AG04450 (cell line): Measurements from ENCODE around the gene PGLYRP2. TPM values are rescaled to one million over a fixed set of nuclear protein-coding genes. Genes with fewer than 3 reads are reported as not detected.

ENCODE experiments used
- CTCF ChIA-PET: fragments of 300-600, 350-600 bp; formaldehyde crosslinking; extraction: SDS; loops from one replicate; lab custom pipeline; 2022; ENCODE audit warnings: antibody characterized with exemption, inconsistent platforms; lab: Charles Lee
- POLR2A ChIA-PET: fragments of 350-600 bp; formaldehyde crosslinking; extraction: SDS; loops from one replicate; lab custom pipeline; 2021; ENCODE audit warnings: antibody characterized with exemption, inconsistent platforms; lab: Yijun Ruan, JAX
- DNase-seq: peaks from one replicate; pipeline ENCODE4 v3.0.0-alpha.2; 2011; ENCODE audit warnings: low read depth, low spot score
- H3K27ac ChIP-seq: one replicate; pipeline ENCODE4 v1.5.1; 2012; ENCODE audit warnings: low read depth, low read length, control low read depth
- H3K27me3 ChIP-seq: one replicate; pipeline ENCODE4 v1.6.0; 2012; ENCODE audit warnings: low read length; ENCODE audit not compliant: control insufficient read depth, insufficient read depth
- H3K4me3 ChIP-seq: 2 replicates; pipeline ENCODE4 v1.5.1; 2011; ENCODE audit warnings: mild to moderate bottlenecking, low read depth, low read length, control low read depth
- H3K9me3 ChIP-seq: 2 replicates; pipeline ENCODE4 v1.5.1; 2012; ENCODE audit warnings: low read length; ENCODE audit not compliant: control insufficient read depth, insufficient read depth
- polyA plus RNA-seq: library from polyadenylated mRNA; depleted of rRNA; stranded (reverse); fragments of >200 nt; gene quantifications from 2 replicates; pipeline ENCODE4 v1.2.3, GENCODE V29; 2011
- TF ChIP-seq, protein P1 (sequence below): IDR thresholded peaks from 2 replicates; pipeline ENCODE4 v1.5.1; 2011; ENCODE audit warnings: low read depth, low read length, control low read depth, inconsistent platforms

The PGLYRP2 gene
- polyA plus RNA-seq, 1 experiment, result not detected

DNA sequence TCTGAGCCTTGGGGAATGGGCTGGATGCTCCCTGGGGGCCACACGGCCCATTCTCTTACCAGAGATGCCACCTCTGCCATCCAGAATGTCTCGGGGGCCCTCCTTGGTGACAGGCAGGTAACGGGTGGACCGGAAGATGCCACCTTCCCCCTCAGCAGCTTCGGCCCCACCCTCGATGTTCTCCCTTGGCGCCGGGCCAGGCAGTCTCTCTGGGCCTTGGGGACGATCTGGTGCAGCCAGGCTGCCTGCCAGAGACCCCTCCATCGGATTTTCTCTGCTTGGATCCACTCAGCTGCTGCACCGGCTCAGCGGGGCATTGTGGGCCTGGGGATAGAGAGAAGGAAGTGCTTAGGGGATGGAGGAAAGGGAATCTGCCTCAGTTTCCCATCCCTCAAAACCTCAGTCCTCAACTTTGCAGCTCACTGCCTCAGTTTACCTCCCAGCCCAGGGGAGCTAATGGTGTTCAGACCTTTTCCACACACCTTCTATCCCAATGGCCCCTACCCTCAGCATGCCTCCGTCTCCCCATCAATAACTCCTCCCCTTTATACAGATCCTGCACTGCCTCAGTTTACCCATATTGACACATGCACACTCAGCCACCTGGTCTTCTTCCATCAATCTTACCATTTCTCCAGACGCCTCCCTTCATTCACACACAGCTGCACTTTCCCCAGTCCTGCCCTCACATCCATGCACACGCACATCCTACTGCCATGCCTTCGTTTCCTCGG lies 31.1 kb downstream of the PGLYRP2 start:
- H3K27me3 ChIP-seq, result no peaks in the 10 kb centered on the region
- DNase-seq, result no peak
- H3K27ac ChIP-seq, result no peak overlapping the region
- CTCF ChIA-PET, result interaction anchor here (0.7 kb wide), 1 partner anchor 10 kb away, joined by 3 read pairs; no protein-coding TSS in a partner anchor
- peak overlapping the region; percentile 72 for H3K4me3 ChIP-seq
- TF ChIP-seq, protein P1, sequence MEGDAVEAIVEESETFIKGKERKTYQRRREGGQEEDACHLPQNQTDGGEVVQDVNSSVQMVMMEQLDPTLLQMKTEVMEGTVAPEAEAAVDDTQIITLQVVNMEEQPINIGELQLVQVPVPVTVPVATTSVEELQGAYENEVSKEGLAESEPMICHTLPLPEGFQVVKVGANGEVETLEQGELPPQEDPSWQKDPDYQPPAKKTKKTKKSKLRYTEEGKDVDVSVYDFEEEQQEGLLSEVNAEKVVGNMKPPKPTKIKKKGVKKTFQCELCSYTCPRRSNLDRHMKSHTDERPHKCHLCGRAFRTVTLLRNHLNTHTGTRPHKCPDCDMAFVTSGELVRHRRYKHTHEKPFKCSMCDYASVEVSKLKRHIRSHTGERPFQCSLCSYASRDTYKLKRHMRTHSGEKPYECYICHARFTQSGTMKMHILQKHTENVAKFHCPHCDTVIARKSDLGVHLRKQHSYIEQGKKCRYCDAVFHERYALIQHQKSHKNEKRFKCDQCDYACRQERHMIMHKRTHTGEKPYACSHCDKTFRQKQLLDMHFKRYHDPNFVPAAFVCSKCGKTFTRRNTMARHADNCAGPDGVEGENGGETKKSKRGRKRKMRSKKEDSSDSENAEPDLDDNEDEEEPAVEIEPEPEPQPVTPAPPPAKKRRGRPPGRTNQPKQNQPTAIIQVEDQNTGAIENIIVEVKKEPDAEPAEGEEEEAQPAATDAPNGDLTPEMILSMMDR, result no peak
- peaks cover 4% of the 10 kb centered on the region; the same call in 1 of the 2 replicates for H3K9me3 ChIP-seq
- POLR2A ChIA-PET, result no interaction called here

DNA sequence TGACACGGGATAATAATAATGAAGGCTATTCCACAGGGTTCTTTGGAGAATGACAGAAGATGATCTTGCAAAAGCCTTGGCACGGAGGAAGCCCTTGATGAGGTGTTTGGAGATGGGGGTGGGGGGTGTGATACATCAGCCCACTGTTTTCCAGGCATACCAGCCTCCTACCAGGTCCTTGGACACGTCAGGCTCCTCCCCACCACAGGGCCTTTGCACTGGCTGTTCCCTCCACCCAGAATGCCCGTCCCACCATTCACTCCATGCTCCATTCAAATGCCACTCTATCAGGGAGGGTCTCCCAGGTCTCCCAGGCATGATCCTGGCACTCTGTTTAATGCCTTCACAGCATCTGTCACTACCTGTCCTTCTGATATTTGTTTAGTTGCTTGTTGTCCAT lies 32.2 kb downstream of the PGLYRP2 start:
- POLR2A ChIA-PET, result no interaction called here
- Histone ChIP-seq H3K27ac (no peak overlapping the region), H3K27me3 (no peaks in the 10 kb centered on the region), H3K4me3 (no peak overlapping the region), H3K9me3 (peaks cover 2% of the 10 kb centered on the region; the same call in 1 of the 2 replicates)
- DNase-seq, result no peak
- CTCF ChIA-PET, result no interaction called here
- TF ChIP-seq, protein P1, result no peak

DNA sequence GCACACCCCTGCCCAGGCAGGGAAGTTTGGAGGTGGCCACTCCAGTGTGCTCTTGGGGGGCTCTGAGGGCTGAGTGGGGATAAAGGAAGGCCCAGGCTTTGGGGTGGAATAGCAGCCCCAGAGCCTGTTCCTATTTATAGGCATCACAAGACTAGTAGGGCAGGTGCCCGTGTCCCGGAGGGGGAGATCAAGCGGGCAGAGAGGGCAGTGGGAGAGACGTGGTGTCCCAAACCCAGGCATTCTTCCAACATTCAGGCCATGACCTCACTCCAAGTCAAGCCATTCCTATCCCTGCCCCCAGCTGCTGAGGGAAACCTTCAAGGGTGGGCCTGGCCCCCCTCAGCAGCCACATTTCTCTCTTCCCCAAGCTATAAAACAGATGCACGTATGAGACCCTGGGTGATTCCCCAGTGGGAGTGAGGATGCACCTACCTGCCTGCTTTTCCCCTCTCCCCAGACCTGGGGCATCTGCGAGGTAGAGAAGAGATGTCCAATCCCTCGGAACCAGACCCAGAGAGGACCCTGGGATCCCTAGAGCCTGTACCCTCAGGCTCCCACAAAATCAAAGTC lies 33.4 kb downstream of the PGLYRP2 start:
- Histone ChIP-seq H3K27me3 (no peaks in the 10 kb centered on the region), H3K27ac (no peak overlapping the region), H3K9me3 (no peaks in the 10 kb centered on the region), H3K4me3 (no peak overlapping the region)
- no peak for DNase-seq
- ChIA-PET CTCF (no interaction called here), POLR2A (no interaction called here)
- TF ChIP-seq, protein P1, result no peak

DNA sequence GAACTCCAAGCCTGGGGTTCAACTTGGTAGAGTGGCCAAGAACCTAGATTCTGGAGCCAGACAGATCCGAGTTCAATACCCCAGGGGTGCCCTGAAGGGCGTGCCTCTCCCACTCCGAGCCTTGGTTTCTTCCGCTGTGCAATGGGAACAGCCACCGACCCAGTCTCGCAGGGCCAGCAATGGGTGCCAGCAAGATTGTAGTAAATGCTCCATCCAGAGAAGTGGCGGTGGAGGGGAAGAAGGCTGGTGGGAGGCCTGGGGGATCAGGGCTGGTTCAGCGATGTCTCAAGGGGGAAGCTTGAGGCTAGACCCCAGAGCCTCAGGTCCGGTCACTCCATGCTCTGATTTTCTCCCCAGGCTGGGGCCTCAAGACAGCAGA lies 34.1 kb downstream of the PGLYRP2 start:
- DNase-seq, result no peak
- Histone ChIP-seq H3K4me3 (no peak overlapping the region), H3K27ac (no peak overlapping the region), H3K27me3 (no peaks in the 10 kb centered on the region), H3K9me3 (no peaks in the 10 kb centered on the region)
- POLR2A ChIA-PET, result no interaction called here
- TF ChIP-seq, protein P1, result no peak
- CTCF ChIA-PET, result no interaction called here

DNA sequence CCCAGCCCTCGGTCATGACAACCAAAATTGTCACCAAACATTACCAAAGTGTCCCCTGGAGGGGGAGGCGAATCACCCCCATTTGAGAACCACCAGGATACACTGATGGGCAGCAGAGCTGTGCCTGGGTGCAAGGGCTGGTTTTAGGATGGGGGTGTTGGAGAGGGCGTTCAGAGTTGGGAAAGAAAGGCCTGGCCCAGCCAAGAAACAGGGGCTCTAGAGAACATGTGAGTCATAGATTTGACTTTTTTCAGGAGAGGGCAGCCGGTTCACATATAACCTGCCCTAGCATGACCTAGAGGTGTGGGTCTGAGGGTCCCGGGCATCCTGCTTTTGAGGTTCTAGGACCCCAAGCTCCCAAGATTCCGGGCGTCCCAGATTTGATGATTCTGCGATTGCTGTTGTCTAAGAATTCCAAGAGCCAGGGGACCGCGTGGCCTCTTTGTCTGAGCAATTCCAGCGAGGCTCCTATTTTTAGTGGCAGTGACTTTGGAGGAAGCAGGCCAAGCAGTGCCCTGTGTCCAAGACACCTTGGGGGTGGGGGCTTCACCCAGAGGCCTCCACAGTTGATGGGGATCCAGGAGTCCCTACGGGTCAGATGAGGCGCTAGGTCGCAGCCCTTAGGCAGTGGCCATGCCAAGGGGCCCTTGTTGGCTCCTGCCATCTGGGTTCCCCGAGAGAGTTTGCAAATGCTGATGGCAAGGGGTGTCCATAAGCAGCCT lies 34.6 kb downstream of the PGLYRP2 start:
- CTCF ChIA-PET, result no interaction called here
- POLR2A ChIA-PET, result no interaction called here

More for the DNA sequence above, 34.6 kb downstream of the PGLYRP2 start:
- TF ChIP-seq, protein P1, result no peak
- H3K27ac ChIP-seq, result no peak overlapping the region
- no peak overlapping the region for H3K4me3 ChIP-seq
- H3K27me3 ChIP-seq, result no peaks in the 10 kb centered on the region
- no peaks in the 10 kb centered on the region for H3K9me3 ChIP-seq
- no peak for DNase-seq
